PC-9 (cell line): ENCODE data around the gene TRIM66. TPM values are rescaled to one million over a fixed set of nuclear protein-coding genes. Genes with fewer than 3 reads are reported as not detected.

Source experiments
- BruUV-seq: library from RNA; stranded (reverse); fragments of 400-500 nt; replicated peaks from 2 replicates; lab custom pipeline; 2021; lab: Mats Ljungman, UMichigan
- CTCF ChIA-PET: fragments of 300-600 bp; sonication (Branson Sonifier 250); formaldehyde crosslinking; loops from one replicate; lab custom pipeline; 2022; ENCODE audit warnings: antibody characterized with exemption; lab: Charles Lee
- POLR2A ChIA-PET: fragments of 300-600 bp; sonication (Branson Sonifier 250); formaldehyde crosslinking; loops from one replicate; lab custom pipeline; 2022; ENCODE audit warnings: antibody characterized with exemption; ENCODE audit not compliant: unreplicated experiment; lab: Charles Lee
- DNase-seq, 2 experiments: peaks; one replicate each; pipeline versions ENCODE4 v3.0.0 to v3.0.0-alpha.2; 2015 to 2022; ENCODE audit warnings: mixed read lengths in 1 of 2
- H2AFZ ChIP-seq: fragments of 200-600 bp; sonication (generic); 2 replicates; pipeline ENCODE4 v1.8.1; 2017; ENCODE audit warnings: antibody characterized with exemption
- H3F3A ChIP-seq: fragments of 200-600 bp; sonication (generic); 2 replicates; pipeline ENCODE4 v1.8.1; 2017; ENCODE audit warnings: antibody characterized with exemption, mild to moderate bottlenecking, low read depth; ENCODE audit not compliant: insufficient read depth
- H3K27ac ChIP-seq: fragments of 200-600 bp; sonication (generic); 2 replicates; pipeline ENCODE4 v1.6.1; 2016; ENCODE audit warnings: mixed run types
- H3K27me3 ChIP-seq: fragments of 200-600 bp; sonication (generic); 2 replicates; pipeline ENCODE4 v1.6.1; 2016; ENCODE audit warnings: low read depth, mixed run types; ENCODE audit not compliant: insufficient read depth
- H3K36me3 ChIP-seq: fragments of 200-600 bp; sonication (generic); 2 replicates; pipeline ENCODE4 v1.6.1; 2016; ENCODE audit warnings: low read depth, mixed run types
- H3K4me1 ChIP-seq: fragments of 200-600 bp; sonication (generic); replicated peaks from 2 replicates; pipeline ENCODE4 v1.6.1; 2016; ENCODE audit warnings: mixed run types; ENCODE audit not compliant: insufficient read depth
- H3K4me2 ChIP-seq: fragments of 200-600 bp; sonication (generic); 2 replicates; pipeline ENCODE4 v1.6.1; 2017; ENCODE audit warnings: mixed run types
- H3K4me3 ChIP-seq: fragments of 200-600 bp; sonication (generic); 2 replicates; pipeline ENCODE4 v1.6.1; 2016; ENCODE audit warnings: mixed run types
- H3K79me2 ChIP-seq: fragments of 200-600 bp; sonication (generic); 2 replicates; pipeline ENCODE4 v1.6.1; 2017; ENCODE audit warnings: low read depth, mixed run types
- H3K9me2 ChIP-seq: fragments of 200-600 bp; sonication (generic); 2 replicates; pipeline ENCODE4 v1.8.1; 2017; ENCODE audit warnings: mild to moderate bottlenecking; ENCODE audit not compliant: insufficient read depth
- H3K9me3 ChIP-seq: fragments of 200-600 bp; sonication (generic); 2 replicates; pipeline ENCODE4 v1.8.1; 2016; ENCODE audit warnings: low read depth; ENCODE audit not compliant: insufficient read depth
- H4K20me1 ChIP-seq: fragments of 200-600 bp; sonication (generic); 2 replicates; pipeline ENCODE4 v1.8.1; 2017; ENCODE audit not compliant: insufficient read depth
- EZH2 ChIP-seq: fragments of 200-600 bp; sonication (generic); IDR thresholded peaks from 2 replicates; pipeline ENCODE4 v1.8.0; 2017; ENCODE audit warnings: antibody characterized with exemption, low read depth
- intact Hi-C: fragments of 100-400 bp; cut with micrococcal nuclease; formaldehyde crosslinking; loops from one replicate; pipeline ENCODE4 v1.10.0; 2022; ENCODE audit not compliant: unreplicated experiment
- total RNA-seq: library from RNA; stranded (reverse); gene quantifications from 2 replicates; pipeline ENCODE4 v1.2.3, GENCODE V29; 2021
- TF ChIP-seq, protein P1 (sequence below): fragments of 200-600 bp; sonication (generic); conservative IDR thresholded peaks from 2 replicates; pipeline ENCODE4 v1.6.1; 2017; ENCODE audit warnings: mixed run types, antibody characterized with exemption, mild to moderate bottlenecking, moderate library complexity

TRIM66 gene
- total RNA-seq, 1 experiment from 2014 or later: 17.0 TPM

DNA sequence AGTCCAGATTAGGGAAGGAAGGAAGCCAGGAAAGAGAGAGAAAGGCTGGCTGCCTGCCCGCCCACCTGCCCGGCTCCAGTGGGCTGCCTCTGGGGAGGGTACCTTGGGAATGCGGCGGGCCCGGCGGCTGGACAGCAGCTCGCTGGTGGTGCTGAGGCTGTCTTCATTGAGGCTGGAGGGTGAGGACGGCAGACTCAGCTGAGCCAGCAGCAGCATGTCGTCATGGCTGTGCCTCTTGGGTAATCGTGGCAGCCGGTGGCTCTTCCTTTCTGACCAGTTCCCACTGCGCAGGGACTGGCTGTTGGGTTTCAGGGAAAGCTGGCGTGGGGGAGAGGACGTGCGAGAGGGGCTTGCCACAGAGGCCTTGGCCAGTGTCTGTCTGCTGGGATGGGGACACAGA is 33.0 kb upstream of the TRIM66 start:
- no peaks in the 10 kb centered on the region for H3K36me3 ChIP-seq
- TF ChIP-seq, protein P1, sequence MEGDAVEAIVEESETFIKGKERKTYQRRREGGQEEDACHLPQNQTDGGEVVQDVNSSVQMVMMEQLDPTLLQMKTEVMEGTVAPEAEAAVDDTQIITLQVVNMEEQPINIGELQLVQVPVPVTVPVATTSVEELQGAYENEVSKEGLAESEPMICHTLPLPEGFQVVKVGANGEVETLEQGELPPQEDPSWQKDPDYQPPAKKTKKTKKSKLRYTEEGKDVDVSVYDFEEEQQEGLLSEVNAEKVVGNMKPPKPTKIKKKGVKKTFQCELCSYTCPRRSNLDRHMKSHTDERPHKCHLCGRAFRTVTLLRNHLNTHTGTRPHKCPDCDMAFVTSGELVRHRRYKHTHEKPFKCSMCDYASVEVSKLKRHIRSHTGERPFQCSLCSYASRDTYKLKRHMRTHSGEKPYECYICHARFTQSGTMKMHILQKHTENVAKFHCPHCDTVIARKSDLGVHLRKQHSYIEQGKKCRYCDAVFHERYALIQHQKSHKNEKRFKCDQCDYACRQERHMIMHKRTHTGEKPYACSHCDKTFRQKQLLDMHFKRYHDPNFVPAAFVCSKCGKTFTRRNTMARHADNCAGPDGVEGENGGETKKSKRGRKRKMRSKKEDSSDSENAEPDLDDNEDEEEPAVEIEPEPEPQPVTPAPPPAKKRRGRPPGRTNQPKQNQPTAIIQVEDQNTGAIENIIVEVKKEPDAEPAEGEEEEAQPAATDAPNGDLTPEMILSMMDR: no peak
- no peak for TF ChIP-seq EZH2
- no peaks in the 10 kb centered on the region for H3K9me3 ChIP-seq
- DNase-seq: no peak
- intact Hi-C loops: no loop called here
- no TSS peak for BruUV-seq
- H2AFZ ChIP-seq: no peak overlapping the region
- POLR2A ChIA-PET: interaction anchor here (0.7 kb wide), 1 partner anchor 61 kb away, joined by 7 read pairs; no protein-coding TSS in a partner anchor
- H3K4me1 ChIP-seq: peaks cover 40% of the 10 kb centered on the region
- H3K9me2 ChIP-seq: no peaks in the 10 kb centered on the region
- H4K20me1 ChIP-seq: no peaks in the 10 kb centered on the region
- H3K79me2 ChIP-seq: 0 out of 2 replicates have a peak, but pooled peaks cover 3% of the 10 kb centered on the region
- no peak overlapping the region for H3K27ac ChIP-seq
- CTCF ChIA-PET: no interaction called here
- no peak overlapping the region for H3K4me3 ChIP-seq
- peaks cover 30% of the 10 kb centered on the region for H3F3A ChIP-seq
- no peaks in the 10 kb centered on the region for H3K27me3 ChIP-seq
- no peak overlapping the region for H3K4me2 ChIP-seq

DNA sequence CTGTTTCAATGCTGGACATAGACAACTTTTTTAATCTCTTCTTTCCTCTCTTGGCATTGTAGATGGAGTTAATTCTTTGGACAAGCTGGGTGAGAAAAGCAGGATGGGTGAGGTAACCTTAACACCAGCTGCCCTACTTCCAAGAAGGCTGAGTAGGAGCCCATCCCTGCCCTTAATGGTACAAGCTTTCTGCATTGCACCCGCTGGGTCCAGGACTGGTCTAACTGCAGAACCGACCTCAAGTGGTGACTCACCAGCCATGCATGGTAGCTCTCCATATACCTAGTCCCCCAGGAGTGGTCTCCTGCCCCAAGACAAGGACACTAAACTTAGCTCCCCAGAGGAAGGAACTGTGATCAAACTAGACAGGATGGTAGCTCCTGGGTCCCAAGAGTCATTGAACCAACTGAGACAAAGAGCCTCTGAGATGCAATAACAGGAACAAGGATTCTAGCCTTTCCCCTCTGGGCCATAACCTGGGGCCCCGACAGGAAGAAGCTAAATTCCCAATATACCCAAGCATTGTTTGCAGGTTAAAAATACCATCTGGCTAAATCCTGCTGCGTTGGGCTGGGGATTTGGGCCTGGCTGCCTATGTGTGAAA is 32.3 kb upstream of the TRIM66 start:
- TF ChIP-seq, protein P1: no peak
- TF ChIP-seq EZH2: no peak
- no peak overlapping the region for H3K27ac ChIP-seq
- no peak for DNase-seq
- no peaks in the 10 kb centered on the region for H3K9me2 ChIP-seq
- peaks cover 32% of the 10 kb centered on the region for H3K4me1 ChIP-seq
- no TSS peak for BruUV-seq
- H3K4me3 ChIP-seq: no peak overlapping the region
- no peak overlapping the region for H3K4me2 ChIP-seq
- ChIA-PET POLR2A (interaction anchor here (0.5 to 0.6 kb wide), 2 partner anchors 24 to 45 kb away, joined by 4 to 6 read pairs; no protein-coding TSS in a partner anchor), CTCF (interaction anchor here (0.7 kb wide), 1 partner anchor 162 kb away, joined by 4 read pairs; no protein-coding TSS in a partner anchor)
- H2AFZ ChIP-seq: no peak overlapping the region
- no peaks in the 10 kb centered on the region for H3K27me3 ChIP-seq
- no peaks in the 10 kb centered on the region for H3K36me3 ChIP-seq
- no peaks in the 10 kb centered on the region for H4K20me1 ChIP-seq
- intact Hi-C loops: no loop called here
- peaks cover 24% of the 10 kb centered on the region for H3F3A ChIP-seq
- H3K9me3 ChIP-seq: no peaks in the 10 kb centered on the region
- H3K79me2 ChIP-seq: 0 out of 2 replicates have a peak, but pooled peaks cover 1% of the 10 kb centered on the region

DNA sequence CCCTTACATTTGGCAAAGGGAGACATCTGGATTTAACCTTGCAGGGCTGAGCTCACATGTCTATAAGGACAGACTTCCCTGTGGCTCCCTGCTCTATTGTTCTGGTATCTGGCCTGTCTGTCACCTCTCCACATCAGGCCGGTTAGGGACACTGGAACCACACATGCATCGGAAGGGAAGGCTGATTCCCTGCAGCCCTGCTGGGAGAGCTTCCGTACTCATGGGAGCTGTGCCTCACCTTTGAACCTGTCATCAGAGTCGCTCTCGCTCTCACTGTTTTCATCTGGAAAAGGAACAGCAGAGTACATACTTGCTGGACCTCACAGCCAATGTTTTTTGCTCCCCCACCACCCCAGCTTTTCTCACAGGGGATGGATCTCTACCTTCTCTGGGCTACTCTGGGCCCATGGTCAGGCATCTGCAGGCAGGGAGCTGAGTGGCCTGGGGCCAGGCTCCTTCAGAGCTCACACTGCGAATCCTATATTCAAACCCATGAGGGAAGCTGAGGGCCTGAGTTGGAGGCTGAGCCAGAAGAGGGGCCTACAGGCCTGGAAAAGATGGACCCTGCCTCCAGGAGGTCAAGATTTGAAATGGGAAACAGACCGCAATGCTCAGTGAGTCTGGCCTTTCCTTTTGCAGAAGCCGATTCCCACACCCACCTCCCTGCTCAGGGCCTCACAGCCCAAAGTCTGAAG is 31.4 kb upstream of the TRIM66 start:
- TF ChIP-seq, protein P1: no peak
- TF ChIP-seq EZH2: no peak
- Histone ChIP-seq H3K4me1 (peaks cover 24% of the 10 kb centered on the region), H3K4me3 (no peak overlapping the region), H3F3A (peaks cover 17% of the 10 kb centered on the region), H3K36me3 (no peaks in the 10 kb centered on the region), H4K20me1 (no peaks in the 10 kb centered on the region), H3K4me2 (no peak overlapping the region), H3K27me3 (no peaks in the 10 kb centered on the region), H3K9me3 (no peaks in the 10 kb centered on the region), H2AFZ (no peak overlapping the region), H3K79me2 (no peaks in the 10 kb centered on the region), H3K27ac (no peak overlapping the region), H3K9me2 (no peaks in the 10 kb centered on the region)
- no peak for DNase-seq
- intact Hi-C loops: no loop called here
- ChIA-PET POLR2A (interaction anchor here (0.5 to 0.6 kb wide), 3 partner anchors 23 to 622 kb away, joined by 4 to 7 read pairs (median 6); no protein-coding TSS in a partner anchor), CTCF (interaction anchor here (0.7 kb wide), 1 partner anchor 163 kb away, joined by 4 read pairs; no protein-coding TSS in a partner anchor)
- no TSS peak for BruUV-seq
